ENCODE data around the gene GYS2.
"Not testable (repeated sequence)": the region's sequence is repeated elsewhere in the genome, so short reads cannot be mapped to it uniquely, and the experiment has no call there.

GYS2 gene

DNA sequence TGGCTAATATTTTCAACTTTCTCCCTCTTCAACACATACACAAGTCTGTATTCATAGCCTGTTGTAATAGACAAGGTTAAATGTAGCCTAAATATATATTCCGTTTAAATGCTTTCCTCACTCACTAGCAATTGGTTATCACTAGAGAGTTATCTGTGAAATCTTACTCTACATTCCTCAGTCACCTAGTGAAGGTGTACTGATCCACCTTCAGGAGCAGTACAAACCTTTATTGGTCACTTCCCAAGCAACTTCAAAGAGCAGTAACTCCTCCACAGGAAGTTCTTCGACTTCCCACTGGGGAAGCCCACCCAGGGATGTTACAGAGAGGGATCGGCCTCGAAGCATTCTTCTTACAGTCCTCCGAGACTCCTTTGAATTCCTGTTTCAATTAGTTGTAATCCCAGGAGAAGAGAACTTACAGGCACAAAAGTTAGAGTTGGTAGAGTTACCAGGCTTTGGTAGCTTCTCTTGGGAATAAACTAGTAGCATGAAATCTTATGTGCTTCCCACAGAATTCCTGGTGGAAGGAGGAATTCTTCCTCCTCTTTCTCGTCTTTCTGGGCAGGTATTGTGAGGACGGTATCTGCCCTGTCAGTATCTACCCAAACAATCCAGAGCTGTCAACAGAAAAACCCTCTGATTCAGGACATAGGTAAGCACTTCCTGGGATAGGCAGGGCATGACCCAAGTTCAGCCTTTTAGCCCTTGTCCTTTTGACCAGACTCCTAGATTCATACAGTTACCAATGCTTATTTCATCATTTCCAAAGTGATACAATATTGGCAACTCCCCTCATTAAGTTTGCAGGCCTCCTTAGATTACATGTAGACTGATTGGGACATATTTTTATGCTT lies at the start of gene GYS2:
TSS of gene GYS2 (minus strand) at position 603 of the 857 bp plus-strand sequence. CDS start at position 348, 255 bp downstream.
- DNase-seq (ENCODE audit: low read depth): no peak
- H3K4me3 ChIP-seq (replicated peaks; ENCODE audit: low read depth, low read length): no peak within 1 kb of the TSS
- TF ChIP-seq, protein P1, sequence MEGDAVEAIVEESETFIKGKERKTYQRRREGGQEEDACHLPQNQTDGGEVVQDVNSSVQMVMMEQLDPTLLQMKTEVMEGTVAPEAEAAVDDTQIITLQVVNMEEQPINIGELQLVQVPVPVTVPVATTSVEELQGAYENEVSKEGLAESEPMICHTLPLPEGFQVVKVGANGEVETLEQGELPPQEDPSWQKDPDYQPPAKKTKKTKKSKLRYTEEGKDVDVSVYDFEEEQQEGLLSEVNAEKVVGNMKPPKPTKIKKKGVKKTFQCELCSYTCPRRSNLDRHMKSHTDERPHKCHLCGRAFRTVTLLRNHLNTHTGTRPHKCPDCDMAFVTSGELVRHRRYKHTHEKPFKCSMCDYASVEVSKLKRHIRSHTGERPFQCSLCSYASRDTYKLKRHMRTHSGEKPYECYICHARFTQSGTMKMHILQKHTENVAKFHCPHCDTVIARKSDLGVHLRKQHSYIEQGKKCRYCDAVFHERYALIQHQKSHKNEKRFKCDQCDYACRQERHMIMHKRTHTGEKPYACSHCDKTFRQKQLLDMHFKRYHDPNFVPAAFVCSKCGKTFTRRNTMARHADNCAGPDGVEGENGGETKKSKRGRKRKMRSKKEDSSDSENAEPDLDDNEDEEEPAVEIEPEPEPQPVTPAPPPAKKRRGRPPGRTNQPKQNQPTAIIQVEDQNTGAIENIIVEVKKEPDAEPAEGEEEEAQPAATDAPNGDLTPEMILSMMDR (IDR thresholded peaks at IDR 0.05; ENCODE audit: low read length, missing control alignments): no peak

DNA sequence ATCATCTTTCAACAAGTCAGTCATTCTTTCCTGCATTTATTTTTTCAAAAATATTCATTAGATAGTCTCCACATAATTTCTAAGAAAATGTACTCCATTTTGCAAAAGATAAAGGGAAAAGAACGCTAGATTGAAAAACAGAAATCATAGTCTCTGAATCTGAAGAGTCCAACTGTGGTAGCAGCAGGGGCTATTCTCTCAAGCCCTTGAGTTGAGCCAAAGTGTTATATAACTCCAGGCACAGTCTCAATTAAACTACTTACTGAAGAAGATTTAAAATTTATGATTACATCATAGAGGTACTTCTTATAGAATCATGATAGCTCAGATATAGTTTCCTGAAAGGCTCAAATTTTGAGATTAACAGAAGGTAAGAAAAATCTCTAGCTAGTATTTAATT lies 47.2 kb upstream of the GYS2 start:
- H3K4me3 ChIP-seq (replicated peaks; ENCODE audit: low read depth, low read length): no peak overlapping the region
- TF ChIP-seq, protein P1 (IDR thresholded peaks at IDR 0.05; ENCODE audit: low read length, missing control alignments): no peak

DNA sequence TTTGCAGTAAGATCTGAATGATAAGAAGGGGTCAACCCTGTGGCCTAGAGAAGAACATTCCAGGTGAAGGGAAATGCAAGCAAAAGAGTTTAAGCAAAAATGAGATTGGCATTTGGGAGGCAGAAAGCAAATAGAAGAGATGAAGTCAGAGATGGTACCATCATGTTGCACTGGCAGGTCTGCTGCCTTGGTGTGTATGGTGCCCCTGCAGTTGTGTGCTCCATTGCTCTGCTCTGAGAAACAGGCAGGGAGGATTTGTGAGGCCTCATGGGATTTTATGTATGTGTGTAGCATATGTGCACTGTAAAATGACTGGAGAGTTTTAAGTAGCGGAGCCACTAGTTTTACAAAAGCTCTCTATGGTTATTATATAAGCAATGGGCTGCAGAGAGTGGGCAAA lies 46.4 kb upstream of the GYS2 start:
- DNase-seq (ENCODE audit: low read depth): no peak
- TF ChIP-seq, protein P1 (IDR thresholded peaks at IDR 0.05; ENCODE audit: low read length, missing control alignments): no peak
- H3K4me3 ChIP-seq (replicated peaks; ENCODE audit: low read depth, low read length): no peak overlapping the region

More for the DNA sequence above, 47.2 kb upstream of the GYS2 start:
- no peak for DNase-seq (ENCODE audit: low read depth)

DNA sequence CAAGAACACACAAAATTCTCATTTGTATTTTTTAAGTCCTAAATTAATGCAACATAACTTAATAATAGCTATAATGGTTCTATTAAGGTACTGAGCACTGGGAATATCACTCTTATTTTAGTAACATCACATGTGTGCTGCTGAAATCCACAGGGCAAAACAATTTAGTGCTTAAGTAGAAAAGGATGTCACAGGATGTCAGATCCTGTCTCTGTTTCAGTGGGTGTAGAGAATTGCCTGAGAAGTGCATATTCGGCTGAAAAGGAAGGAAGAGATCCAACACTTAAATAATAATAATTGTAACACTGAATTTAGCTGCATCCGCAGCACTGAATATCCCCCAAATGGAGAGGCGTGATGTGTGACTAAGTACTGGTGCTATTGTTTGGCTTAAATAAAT lies 44.4 kb upstream of the GYS2 start:
- DNase-seq (ENCODE audit: low read depth): no peak
- TF ChIP-seq, protein P1 (IDR thresholded peaks at IDR 0.05; ENCODE audit: low read length, missing control alignments): no peak
- no peak overlapping the region for H3K4me3 ChIP-seq (replicated peaks; ENCODE audit: low read depth, low read length)

DNA sequence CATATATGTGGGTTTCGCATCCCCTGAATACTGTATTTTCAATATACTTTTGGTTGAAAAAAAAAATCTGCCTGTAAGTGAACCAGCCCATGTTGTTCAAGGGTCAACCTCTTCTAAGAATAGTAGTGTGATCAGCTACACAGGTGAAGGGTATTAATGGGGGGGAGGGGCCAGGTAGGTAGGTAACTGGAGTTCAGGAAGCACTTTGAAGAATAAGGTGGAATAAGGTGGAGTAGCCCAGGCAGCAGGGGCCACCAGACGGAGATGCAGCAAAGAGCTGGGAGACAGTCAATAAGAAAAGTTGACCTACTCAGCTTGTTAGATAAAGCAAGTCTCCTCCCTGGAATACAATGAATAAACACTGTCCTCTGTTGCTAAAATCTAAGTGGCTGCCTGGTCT lies 43.7 kb upstream of the GYS2 start:
- TF ChIP-seq, protein P1 (IDR thresholded peaks at IDR 0.05; ENCODE audit: low read length, missing control alignments): no peak
- no peak overlapping the region for H3K4me3 ChIP-seq (replicated peaks; ENCODE audit: low read depth, low read length)

DNA sequence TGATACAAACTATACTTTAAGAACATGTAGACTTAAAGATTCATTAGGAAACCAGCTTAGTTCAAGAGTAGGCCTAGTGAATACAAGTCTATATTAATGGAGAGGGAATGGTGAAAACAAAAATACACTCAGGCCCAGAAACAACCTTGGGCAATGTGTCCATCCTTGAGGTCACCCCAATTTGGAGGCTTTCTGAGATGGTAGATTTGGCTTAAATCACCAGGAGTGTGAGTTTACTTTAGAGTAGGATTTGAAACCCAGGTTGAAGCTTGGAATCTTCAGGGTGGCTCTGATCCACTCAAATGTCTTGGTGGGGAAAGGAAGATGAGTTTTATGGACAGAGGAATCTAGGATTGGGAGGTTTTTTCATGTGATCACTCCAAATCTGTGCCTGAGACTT lies 42.5 kb upstream of the GYS2 start:
- DNase-seq (ENCODE audit: low read depth): no peak
- TF ChIP-seq, protein P1 (IDR thresholded peaks at IDR 0.05; ENCODE audit: low read length, missing control alignments): no peak
- no peak overlapping the region for H3K4me3 ChIP-seq (replicated peaks; ENCODE audit: low read depth, low read length)

More for the DNA sequence above, 43.7 kb upstream of the GYS2 start:
- DNase-seq (ENCODE audit: low read depth): no peak

DNA sequence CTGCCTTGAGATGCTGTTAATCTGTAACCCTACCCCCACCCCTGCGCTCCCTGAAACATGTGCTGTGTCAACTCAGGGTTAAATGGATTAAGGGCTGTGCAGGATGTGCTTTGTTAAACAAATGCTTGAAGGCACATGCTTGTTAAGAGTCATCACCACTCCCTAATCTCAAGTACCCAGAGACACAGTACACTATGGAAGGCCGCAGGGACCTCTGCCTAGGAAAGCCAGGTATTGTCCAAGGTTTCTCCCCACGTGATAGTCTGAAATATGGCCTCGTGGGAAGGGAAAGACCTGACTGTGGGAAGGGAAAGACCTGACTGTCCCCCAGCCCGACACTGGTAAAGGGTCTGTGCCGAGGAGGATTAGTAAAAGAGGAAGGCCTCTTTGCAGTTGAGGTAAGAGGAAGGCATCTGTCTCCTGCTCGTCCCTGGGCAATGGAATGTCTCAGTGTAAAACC lies 40.4 kb upstream of the GYS2 start:
- DNase-seq (ENCODE audit: low read depth): not testable (repeated sequence)

More for the DNA sequence above, 40.4 kb upstream of the GYS2 start:
- H3K4me3 ChIP-seq (replicated peaks; ENCODE audit: low read depth, low read length): not testable (repeated sequence)
